NCI-H2029 (cell line): ENCODE measurements around the gene ACYP1.
"Not testable (repeated sequence)": the region's sequence is repeated elsewhere in the genome, so short reads cannot be mapped to it uniquely, and the experiment has no call there.

Experiments used
- DNase-seq: peaks from one replicate; lab custom pipeline; 2025; lab: John Stamatoyannopoulos, UW

ACYP1 gene

DNA sequence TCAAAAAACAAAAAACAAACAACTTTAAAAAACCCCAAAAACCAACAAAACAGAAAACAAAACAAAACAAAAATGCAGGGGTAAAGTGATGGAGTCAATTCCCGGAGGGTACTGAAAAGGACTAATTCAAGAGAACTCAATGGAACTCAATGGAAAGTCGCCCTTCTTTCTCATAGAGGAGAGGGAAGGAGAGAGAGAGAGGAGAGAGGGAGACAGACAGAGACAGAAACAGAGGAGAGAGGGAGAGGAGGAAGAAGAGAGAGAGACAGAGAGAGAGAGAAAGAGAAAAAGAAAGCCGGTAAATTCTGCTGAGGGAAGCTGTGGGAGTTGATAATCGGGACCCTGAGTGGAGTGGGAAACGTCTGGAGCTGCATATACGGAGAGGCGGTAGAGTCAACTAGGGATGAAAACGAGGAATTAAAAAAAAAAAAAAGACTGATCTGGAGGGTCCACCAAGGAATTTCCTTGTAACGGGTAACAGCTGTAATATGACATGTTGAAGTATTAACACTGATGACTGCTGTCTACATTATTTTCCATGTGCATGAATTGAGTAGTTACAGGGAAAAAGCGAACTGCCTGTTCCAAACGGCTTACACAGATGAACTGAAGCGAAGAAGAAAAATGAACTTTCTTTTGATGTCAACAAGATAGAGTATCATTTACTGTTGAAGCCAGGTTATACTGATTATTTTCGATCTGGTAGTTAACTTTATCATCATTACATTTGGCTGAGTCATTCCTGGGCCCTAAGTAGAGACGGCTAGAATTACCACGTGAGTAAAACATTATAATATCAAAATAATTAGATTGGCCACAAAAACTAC lies 4.7 kb upstream of the ACYP1 start:
- DNase-seq: no peak

- DNase-seq: not testable (repeated sequence)
Observed at GRCh38 chr14:75067765-75068164, 3.9 kb upstream of the ACYP1 start.

DNA sequence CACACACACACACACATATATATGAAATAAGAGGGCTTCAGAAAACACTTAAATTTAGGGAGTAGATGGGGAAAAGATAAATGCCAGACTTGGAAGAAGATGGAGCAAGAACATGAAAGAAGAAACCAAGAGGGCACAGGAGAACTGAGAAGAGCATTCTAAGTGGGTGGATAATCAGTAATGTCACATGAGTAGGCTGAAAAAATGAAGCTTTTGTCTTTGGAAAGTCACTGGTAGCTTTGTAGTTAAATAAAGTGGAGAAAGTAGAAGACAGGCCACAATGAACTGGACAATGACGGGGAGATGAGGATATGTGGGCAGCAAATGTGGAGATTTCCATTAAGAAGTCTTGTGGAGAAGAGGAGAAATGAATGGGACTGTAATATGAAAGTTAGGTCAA lies 3.4 kb upstream of the ACYP1 start:
- no peak for DNase-seq

DNA sequence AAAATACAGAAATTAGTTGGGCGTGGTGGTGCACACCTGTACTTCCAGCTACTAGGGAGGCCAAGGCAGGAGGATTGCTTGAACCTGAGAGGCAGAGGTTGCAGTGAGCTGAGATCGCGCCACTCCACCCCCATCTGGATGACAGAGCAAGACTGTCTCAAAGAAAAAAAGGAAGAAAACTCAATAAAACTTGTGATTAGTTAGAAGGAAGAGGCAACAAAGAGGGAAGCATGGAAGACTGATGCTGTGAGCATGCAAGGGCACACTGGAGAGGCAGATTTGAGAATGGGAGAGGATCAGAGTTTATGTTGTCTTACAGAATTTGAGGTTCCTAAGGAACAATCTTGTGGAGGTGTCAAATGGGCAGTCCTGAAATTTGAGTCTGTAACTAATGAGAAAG lies 2.9 kb upstream of the ACYP1 start:
- DNase-seq: no peak

DNA sequence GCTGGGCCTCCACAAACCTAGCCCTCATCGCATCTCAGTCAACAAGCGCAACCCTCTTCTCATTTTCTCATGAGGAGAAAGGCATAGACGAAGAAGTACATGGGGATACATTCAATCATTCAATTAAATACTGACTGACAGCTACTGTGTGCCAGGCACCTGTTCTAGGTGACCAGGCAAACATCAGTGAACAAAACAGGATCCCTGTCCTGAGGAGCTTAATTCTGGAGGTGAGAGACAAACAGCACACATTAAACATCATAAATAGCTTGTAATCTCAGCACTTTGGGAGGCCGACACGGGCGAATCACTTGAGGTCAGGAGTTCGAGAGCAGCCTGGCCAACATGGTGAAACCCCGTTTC lies 362 bp upstream of the ACYP1 start:
- no peak for DNase-seq

DNA sequence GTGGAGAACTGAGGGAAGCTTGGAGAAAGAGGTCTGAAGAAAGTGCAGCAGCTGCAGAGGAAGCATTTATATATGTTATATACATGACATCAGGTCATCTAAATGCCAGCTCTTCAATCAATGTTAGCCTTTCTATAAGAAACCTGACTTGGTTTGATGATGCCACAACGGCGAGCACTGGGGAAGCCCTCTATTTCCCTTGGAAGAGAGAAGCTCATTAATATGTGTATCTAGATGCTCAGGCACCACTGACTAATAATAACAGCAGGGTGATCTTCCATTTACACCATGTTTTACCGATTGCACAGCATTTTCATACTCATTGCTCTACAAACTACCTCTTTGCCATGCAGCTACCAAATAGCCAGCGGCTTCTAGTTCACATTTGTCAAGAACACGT lies 811 bp downstream of the ACYP1 start:
- no peak for DNase-seq

- no peak for DNase-seq
Observed at GRCh38 chr14:75060420-75060819, 3.4 kb downstream of the ACYP1 start.

DNA sequence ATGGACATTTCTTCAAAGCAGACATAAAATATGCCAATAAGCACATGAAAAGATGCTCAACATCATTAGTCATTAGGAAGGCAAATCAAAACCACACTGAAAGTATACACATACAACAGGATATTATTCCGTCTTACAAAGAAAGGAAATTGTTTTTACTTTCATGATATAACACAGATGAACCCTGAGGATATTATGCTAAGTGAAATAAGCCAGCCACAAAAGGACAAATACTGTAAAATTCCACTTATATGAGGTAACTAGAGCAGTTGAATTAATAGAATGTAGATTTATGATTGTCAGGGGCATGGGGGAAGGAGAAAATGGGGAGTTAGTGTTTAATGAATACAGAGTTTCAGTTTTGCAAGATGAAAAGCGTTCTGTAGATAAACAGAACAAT lies 4.2 kb downstream of the ACYP1 start:
- no peak for DNase-seq

- no peak for DNase-seq
Observed at GRCh38 chr14:75054421-75054820, 9.4 kb downstream of the ACYP1 start.

- no peak for DNase-seq
Observed at GRCh38 chr14:75053396-75054291, 10.2 kb downstream of the ACYP1 start.

GRCh38 chr14:75051556-75051899 lies 12.3 kb downstream of the ACYP1 start:
- no peak for DNase-seq

DNA sequence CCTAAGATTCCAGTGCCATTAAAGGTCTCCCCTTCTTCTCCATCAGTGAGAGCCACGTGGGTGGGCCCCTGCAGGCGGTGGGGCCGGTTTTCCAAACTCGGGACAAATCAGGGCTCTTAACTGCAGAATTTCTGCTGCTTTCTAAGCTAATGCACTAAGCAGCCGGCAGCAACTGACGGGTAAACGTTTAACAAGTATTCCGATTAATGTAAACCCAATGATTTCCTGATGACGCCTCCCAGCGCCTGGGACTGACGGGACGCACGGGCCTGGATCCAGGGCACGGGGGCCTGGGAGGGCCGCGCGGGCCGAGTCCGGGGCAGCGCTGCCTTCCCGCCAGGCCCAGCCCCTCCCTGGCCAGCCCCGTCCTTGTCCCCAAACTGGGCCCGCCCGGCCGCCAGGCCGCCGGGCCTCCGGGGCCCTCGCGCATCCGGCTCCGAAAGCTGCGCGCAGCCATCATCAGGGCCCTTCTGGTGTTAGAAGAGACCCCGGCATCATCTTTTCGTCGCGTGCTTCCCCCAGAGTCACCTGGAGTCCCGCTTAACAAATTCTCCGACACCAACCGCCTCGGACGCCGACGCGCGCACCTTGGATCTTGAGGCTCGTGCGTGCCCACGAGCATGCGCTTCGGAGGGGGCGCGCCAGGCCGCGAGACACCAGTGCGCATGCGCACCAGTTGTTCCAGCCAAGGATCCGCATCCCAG lies 12.8 kb downstream of the ACYP1 start, which contains the start of gene MLH3:
TSS of gene MLH3 (minus strand) at position 616 of the 704 bp plus-strand sequence. CDS start 1,812 bp downstream, outside the sequence.
- DNase-seq: peak; percentile 55

GRCh38 chr14:75049731-75050201 lies 14.1 kb downstream of the ACYP1 start:
- no peak for DNase-seq

DNA sequence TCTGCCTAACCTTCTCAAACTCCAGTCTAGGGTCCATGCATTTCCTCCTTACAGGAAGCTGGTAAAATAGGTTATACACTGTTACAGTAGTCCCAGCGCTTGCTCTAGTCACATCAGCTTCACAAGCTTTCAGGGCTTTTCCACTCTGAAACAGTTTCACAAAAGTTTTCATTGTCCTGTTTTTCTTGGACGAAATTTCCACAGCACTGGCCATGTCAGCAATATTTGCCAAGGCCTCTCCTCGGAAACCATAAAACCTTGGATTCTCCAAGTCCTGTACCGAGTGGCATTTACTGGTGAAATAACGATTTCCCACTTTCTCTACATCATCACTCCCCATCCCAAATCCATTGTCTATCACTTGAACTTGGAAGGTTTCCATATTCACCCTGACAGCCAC lies 14.7 kb downstream of the ACYP1 start:
- no peak for DNase-seq

- DNase-seq: no peak
Observed at GRCh38 chr14:75048101-75048500, 15.7 kb downstream of the ACYP1 start.

- no peak for DNase-seq
Observed at GRCh38 chr14:75047506-75047905, 16.3 kb downstream of the ACYP1 start.

DNA sequence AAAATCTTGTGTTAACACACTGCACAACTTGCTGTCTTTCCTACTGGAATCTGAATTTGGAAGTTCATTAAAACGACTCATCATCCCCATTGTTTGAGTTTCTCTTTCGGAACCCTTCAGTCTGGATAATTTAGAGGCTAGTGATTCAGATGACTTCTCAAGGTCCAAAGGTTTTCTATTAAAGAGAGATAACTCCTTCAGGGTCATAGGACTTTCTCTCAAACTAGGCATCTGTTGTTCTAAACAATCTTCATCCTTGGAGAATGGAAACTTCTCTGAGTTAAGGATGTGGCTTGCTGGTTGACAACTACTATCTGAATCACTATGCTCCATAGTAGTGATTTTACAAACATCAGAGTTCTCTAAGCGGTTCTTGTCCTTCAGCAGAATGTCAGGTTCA lies 16.9 kb downstream of the ACYP1 start:
- DNase-seq: no peak

GRCh38 chr14:75046275-75046674 lies 17.5 kb downstream of the ACYP1 start:
- no peak for DNase-seq

- DNase-seq: no peak
Observed at GRCh38 chr14:75044752-75045151, 19.1 kb downstream of the ACYP1 start.

GRCh38 chr14:75044322-75044721 lies 19.5 kb downstream of the ACYP1 start:
- DNase-seq: no peak

GRCh38 chr14:75042035-75042434 lies 21.8 kb downstream of the ACYP1 start:
- no peak for DNase-seq

DNA sequence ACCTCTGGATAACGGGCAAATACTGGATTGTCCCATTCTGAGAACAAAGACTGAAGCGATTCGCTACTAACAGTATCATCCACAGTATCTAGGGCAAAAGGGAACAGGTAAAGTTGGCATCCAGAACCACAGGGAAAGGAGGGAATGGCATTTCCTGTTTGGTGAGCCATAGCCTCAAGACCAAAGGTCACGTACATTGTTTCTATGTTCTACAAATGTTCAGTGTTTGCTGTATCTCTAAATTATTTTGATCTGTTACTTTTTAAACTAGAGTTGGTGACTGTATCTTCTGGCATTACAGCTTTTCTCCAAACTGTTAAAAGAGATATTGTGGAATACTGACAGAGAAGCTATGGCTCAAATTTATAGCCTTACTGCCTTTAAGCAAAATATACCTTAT lies 22.2 kb downstream of the ACYP1 start:
- no peak for DNase-seq
